Ishikawa (cell line): Measurements from ENCODE around the gene DGCR8.

ENCODE experiments used
- CEBPB ChIP-seq: IDR thresholded peaks from 2 replicates; pipeline ENCODE4 v1.6.1; 2012
- CREB1 ChIP-seq: IDR thresholded peaks from 2 replicates; pipeline ENCODE4 v1.6.1; 2012; ENCODE audit warnings: low read depth
- EGR1 ChIP-seq: IDR thresholded peaks from 2 replicates; pipeline ENCODE4 v1.6.1; 2012
- EP300 ChIP-seq: IDR thresholded peaks from 2 replicates; pipeline ENCODE4 v1.6.1; 2012; ENCODE audit warnings: borderline replicate concordance
- FOXM1 ChIP-seq: IDR thresholded peaks from 2 replicates; pipeline ENCODE4 v1.6.1; 2012; ENCODE audit warnings: low read depth, borderline replicate concordance
- NFIC ChIP-seq: IDR thresholded peaks from 2 replicates; pipeline ENCODE4 v1.6.1; 2012
- RAD21 ChIP-seq: IDR thresholded peaks from 2 replicates; pipeline ENCODE4 v1.6.1; 2012; ENCODE audit warnings: low read depth
- TAF1 ChIP-seq: IDR thresholded peaks from 2 replicates; pipeline ENCODE4 v1.6.1; 2012; ENCODE audit warnings: low read depth, mild to moderate bottlenecking
- TCF12 ChIP-seq: IDR thresholded peaks from 2 replicates; pipeline ENCODE4 v1.6.1; 2012; ENCODE audit warnings: low read depth
- TEAD4 ChIP-seq: IDR thresholded peaks from 2 replicates; pipeline ENCODE4 v1.6.1; 2012
- YY1 ChIP-seq: IDR thresholded peaks from 2 replicates; pipeline ENCODE4 v1.6.1; 2012; ENCODE audit warnings: low read depth
- ZBTB7A ChIP-seq: IDR thresholded peaks from 2 replicates; pipeline ENCODE4 v1.6.1; 2012; ENCODE audit warnings: low read depth
- TF ChIP-seq, protein P1 (sequence below): IDR thresholded peaks from 2 replicates; pipeline ENCODE4 v1.6.1; 2012
- TF ChIP-seq, protein P2 (sequence below): IDR thresholded peaks from 2 replicates; pipeline ENCODE4 v1.6.1; 2012; ENCODE audit warnings: low read depth, mild to moderate bottlenecking
- TF ChIP-seq, protein P3 (sequence below): IDR thresholded peaks from 2 replicates; pipeline ENCODE4 v1.6.1; 2012

The DGCR8 gene

DNA sequence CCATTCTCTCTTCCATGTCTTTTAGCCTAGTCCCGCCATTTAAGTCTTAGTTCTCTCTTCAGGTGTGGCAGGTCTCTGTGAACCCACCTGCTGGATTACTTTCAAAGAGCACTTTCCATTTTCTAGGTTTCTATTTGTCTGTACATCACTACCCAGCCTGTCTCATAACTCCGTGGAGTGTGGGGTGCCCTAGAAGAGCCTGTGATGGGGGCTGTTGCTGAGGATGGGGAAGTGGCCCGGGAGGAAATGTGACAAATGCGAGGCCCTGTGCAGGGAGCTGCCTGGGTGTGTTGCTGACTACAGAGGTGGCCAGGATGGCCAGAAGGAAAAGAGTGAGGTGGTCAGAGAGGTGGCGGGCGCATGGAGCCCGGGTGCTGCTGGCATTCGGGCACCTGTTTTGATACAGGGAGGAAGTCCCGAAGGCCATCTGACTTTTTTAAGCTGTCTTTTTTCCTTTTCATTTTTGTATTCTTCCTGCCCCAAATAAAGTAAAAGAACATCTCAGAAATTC, 10.7 kb downstream of the DGCR8 start:
- TF ChIP-seq, protein P1, sequence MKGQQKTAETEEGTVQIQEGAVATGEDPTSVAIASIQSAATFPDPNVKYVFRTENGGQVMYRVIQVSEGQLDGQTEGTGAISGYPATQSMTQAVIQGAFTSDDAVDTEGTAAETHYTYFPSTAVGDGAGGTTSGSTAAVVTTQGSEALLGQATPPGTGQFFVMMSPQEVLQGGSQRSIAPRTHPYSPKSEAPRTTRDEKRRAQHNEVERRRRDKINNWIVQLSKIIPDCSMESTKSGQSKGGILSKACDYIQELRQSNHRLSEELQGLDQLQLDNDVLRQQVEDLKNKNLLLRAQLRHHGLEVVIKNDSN, result no peak
- TF ChIP-seq YY1, result no peak
- no peak for TF ChIP-seq CEBPB
- TF ChIP-seq NFIC, result no peak
- no peak for TF ChIP-seq EP300
- no peak for TF ChIP-seq ZBTB7A
- TF ChIP-seq, protein P2, sequence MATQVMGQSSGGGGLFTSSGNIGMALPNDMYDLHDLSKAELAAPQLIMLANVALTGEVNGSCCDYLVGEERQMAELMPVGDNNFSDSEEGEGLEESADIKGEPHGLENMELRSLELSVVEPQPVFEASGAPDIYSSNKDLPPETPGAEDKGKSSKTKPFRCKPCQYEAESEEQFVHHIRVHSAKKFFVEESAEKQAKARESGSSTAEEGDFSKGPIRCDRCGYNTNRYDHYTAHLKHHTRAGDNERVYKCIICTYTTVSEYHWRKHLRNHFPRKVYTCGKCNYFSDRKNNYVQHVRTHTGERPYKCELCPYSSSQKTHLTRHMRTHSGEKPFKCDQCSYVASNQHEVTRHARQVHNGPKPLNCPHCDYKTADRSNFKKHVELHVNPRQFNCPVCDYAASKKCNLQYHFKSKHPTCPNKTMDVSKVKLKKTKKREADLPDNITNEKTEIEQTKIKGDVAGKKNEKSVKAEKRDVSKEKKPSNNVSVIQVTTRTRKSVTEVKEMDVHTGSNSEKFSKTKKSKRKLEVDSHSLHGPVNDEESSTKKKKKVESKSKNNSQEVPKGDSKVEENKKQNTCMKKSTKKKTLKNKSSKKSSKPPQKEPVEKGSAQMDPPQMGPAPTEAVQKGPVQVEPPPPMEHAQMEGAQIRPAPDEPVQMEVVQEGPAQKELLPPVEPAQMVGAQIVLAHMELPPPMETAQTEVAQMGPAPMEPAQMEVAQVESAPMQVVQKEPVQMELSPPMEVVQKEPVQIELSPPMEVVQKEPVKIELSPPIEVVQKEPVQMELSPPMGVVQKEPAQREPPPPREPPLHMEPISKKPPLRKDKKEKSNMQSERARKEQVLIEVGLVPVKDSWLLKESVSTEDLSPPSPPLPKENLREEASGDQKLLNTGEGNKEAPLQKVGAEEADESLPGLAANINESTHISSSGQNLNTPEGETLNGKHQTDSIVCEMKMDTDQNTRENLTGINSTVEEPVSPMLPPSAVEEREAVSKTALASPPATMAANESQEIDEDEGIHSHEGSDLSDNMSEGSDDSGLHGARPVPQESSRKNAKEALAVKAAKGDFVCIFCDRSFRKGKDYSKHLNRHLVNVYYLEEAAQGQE, result no peak
- TF ChIP-seq, protein P3, sequence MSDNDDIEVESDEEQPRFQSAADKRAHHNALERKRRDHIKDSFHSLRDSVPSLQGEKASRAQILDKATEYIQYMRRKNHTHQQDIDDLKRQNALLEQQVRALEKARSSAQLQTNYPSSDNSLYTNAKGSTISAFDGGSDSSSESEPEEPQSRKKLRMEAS, result no peak
- TF ChIP-seq CREB1, result no peak

DNA sequence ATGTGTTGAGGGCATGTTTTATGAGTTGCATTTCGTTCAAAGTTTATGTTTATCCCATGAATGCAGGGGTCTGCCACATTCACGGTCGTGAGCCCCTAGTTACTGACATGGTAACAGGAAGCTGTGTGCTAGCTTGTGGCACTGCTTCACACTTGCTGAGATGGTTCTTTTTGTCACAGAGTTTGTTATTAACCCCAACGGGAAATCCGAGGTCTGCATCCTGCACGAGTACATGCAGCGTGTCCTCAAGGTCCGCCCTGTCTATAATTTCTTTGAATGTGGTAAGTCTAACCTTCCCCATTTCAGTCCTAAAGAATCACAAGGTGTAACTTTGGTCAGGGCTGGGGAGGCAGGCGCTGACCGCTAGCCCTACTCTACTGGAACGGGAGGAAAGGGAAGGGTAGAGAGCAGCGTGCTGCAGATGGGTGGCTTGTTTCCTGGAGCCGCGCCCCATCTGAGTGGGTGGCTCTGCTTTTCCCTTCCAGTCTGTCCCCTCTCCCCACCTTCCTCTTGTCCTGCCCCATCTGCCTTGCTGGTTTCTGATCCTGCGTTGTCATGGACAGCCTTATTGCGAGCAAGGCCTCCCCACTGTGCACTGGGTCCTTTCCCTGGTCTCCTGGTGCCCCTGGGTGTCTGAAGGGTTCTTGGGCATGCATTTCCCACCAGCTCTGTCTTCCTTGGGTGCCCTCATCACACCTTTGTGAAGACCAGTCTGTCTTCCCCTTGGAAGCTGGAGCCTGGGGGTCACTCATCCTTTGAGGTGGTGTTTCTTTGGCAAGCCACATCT, 11.8 kb downstream of the DGCR8 start:
- TF ChIP-seq FOXM1 (no peak), ZBTB7A (no peak), CREB1 (no peak), TCF12 (no peak), EP300 (no peak), CEBPB (no peak), EGR1 (no peak), RAD21 (no peak), YY1 (no peak), TAF1 (no peak), TEAD4 (no peak), NFIC (no peak)
- TF ChIP-seq, protein P1, result no peak
- TF ChIP-seq, protein P2, result no peak
- TF ChIP-seq, protein P3, result no peak

DNA sequence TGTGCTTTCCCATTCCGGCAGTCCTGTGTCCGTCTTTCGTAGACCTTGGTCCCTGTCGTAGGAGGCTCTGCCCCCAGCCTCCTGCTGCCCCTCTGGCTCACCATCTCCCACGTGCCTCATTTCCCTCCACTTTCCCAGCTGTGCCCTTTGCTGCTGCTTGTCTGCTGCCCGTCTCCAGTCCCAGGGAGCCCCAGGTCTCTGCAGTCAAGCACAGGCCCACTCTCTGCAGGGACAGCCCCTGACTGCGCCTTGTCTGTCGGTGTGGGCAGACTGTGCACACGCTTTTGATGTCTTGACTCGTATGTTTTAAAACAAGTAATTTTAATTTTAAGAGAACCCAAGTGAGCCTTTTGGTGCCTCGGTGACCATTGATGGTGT, 12.4 kb downstream of the DGCR8 start:
- TF ChIP-seq TCF12 (no peak), CREB1 (no peak), EP300 (no peak), RAD21 (no peak), NFIC (no peak), TEAD4 (no peak), FOXM1 (no peak), TAF1 (no peak), YY1 (no peak), ZBTB7A (no peak)
- TF ChIP-seq, protein P2, result no peak
- TF ChIP-seq, protein P3, result no peak
